K562 (cell line): Measurements from ENCODE around the gene THAP6. TPM values are rescaled to one million over a fixed set of nuclear protein-coding genes. Genes with fewer than 3 reads are reported as not detected.

Experiments
- CEBPG ChIP-seq, 3 experiments: fragments of 200-800 bp in 1 of 3; sonication (Bioruptor generic) in 1 of 3; sonication (generic) in 1 of 3; formaldehyde crosslinking in 1 of 3; IDR thresholded peaks in 2 of 3; conservative IDR thresholded peaks in 1 of 3; 2 replicates each; pipeline versions ENCODE4 v1.6.1 to v1.8.0; 2016 to 2022; ENCODE audit warnings: missing compliant biosample characterization in 2 of 3, missing genetic modification characterization in 2 of 3, mild to moderate bottlenecking in 1 of 3, missing genetic modification reagents in 1 of 3
- CTBP1 ChIP-seq: fragments of 450-650 bp; IDR thresholded peaks from 2 replicates; pipeline ENCODE4 v1.6.1; 2016; ENCODE audit warnings: borderline replicate concordance
- FOXM1 ChIP-seq, 2 experiments: fragments of 450-650 bp in 1 of 2; sonication (generic) in 1 of 2; formaldehyde crosslinking in 1 of 2; IDR thresholded peaks; 2 replicates each; pipeline versions ENCODE4 v1.6.1 to v1.9.0; 2017 to 2022; ENCODE audit warnings: low read depth in 2 of 2, mild to moderate bottlenecking in 2 of 2, missing genetic modification reagents in 1 of 2, moderate library complexity in 1 of 2
- MTA1 ChIP-seq: fragments of 450-650 bp; IDR thresholded peaks from 2 replicates; pipeline ENCODE4 v1.6.1; 2017; ENCODE audit warnings: borderline replicate concordance
- NCOR1 ChIP-seq: fragments of 450-650 bp; IDR thresholded peaks from 2 replicates; pipeline ENCODE4 v1.6.1; 2016; ENCODE audit warnings: mild to moderate bottlenecking, moderate library complexity
- NFIC ChIP-seq: fragments of 450-650 bp; IDR thresholded peaks from 2 replicates; pipeline ENCODE4 v1.6.1; 2017; ENCODE audit warnings: mild to moderate bottlenecking, inconsistent platforms
- NR2C2 ChIP-seq, 2 experiments: fragments of 200-800 bp in 1 of 2; sonication (Bioruptor generic) in 1 of 2; sonication (generic) in 1 of 2; formaldehyde crosslinking in 1 of 2; IDR thresholded peaks; 2 replicates each; pipeline versions ENCODE4 v1.6.1 to v1.8.0; 2016 to 2022; ENCODE audit warnings: mild to moderate bottlenecking in 1 of 2, missing compliant biosample characterization in 1 of 2, missing genetic modification characterization in 1 of 2, missing genetic modification reagents in 1 of 2
- SMARCC2 ChIP-seq: fragments of 450-650 bp; IDR thresholded peaks from 2 replicates; pipeline ENCODE4 v1.6.1; 2017; ENCODE audit warnings: antibody characterized with exemption, moderate library complexity, mild to moderate bottlenecking, low read depth
- TEAD4 ChIP-seq, 2 experiments: sonication (generic) in 1 of 2; formaldehyde crosslinking in 1 of 2; IDR thresholded peaks; 2 replicates each; pipeline versions ENCODE4 v1.6.1 to v1.8.0; 2012 to 2022; ENCODE audit warnings: borderline replicate concordance in 1 of 2, inconsistent platforms in 1 of 2, low read length in 1 of 2, mild to moderate bottlenecking in 1 of 2, missing genetic modification reagents in 1 of 2
- TRIM24 ChIP-seq, 2 experiments: fragments of 450-650 bp; IDR thresholded peaks; 2 replicates each; pipeline ENCODE4 v1.6.1; 2016
- ZNF24 ChIP-seq: fragments of 450-650 bp; IDR thresholded peaks from 2 replicates; pipeline ENCODE4 v1.6.1; 2016
- polyA plus RNA-seq, 8 experiments: library from polyadenylated mRNA; depleted of rRNA in 4 of 8; stranded (reverse) in 5 of 8; unstranded in 3 of 8; fragments of >200 nt; fragmentation: Nextera tagmentation in 2 of 8; fragmentation: Illumina TruSeq in 1 of 8; extraction: Ambion mirVana in 2 of 8; extraction: Trizol in 1 of 8; gene quantifications; 2 replicates each; pipeline versions ENCODE4 v1.2.1 to v1.2.3, GENCODE V29; 2011 to 2014; ENCODE audit warnings: inconsistent platforms in 1 of 8, missing spikeins in 1 of 8
- total RNA-seq, 7 experiments: library from RNA; depleted of rRNA in 6 of 7; stranded (reverse); fragments of >200 nt in 6 of 7; fragmentation: Illumina TruSeq in 2 of 7; extraction: Trizol in 2 of 7; gene quantifications; 2 replicates each; pipeline versions ENCODE4 v1.2.1 to v1.2.3, GENCODE V29; 2011 to 2021; ENCODE audit warnings: low replicate concordance in 1 of 7
- TF ChIP-seq, protein P1 (sequence below): sonication (generic); IDR thresholded peaks from 2 replicates; pipeline ENCODE4 v1.6.1; 2016
- TF ChIP-seq, protein P2 (sequence below), 2 experiments: fragments of 450-650 bp; formaldehyde crosslinking in 1 of 2; IDR thresholded peaks; 2 replicates each; pipeline versions ENCODE4 v1.4.0 to v1.6.1; 2014 to 2020; ENCODE audit warnings: mild to moderate bottlenecking in 2 of 2, borderline replicate concordance in 1 of 2, low read depth in 1 of 2
- TF ChIP-seq, protein P3 (sequence below): fragments of 250-450 bp; sonication (Bioruptor Pico); IDR thresholded peaks from 2 replicates; pipeline ENCODE4 v1.5.1; 2021; ENCODE audit warnings: mild to moderate bottlenecking

Gene THAP6
- total and polyA plus RNA-seq, 9 of the 15 experiments (the other 6 are each of a cell fraction or from before 2014, with no cell fraction given): 8.9 to 30.4 (median 17.3) TPM

DNA sequence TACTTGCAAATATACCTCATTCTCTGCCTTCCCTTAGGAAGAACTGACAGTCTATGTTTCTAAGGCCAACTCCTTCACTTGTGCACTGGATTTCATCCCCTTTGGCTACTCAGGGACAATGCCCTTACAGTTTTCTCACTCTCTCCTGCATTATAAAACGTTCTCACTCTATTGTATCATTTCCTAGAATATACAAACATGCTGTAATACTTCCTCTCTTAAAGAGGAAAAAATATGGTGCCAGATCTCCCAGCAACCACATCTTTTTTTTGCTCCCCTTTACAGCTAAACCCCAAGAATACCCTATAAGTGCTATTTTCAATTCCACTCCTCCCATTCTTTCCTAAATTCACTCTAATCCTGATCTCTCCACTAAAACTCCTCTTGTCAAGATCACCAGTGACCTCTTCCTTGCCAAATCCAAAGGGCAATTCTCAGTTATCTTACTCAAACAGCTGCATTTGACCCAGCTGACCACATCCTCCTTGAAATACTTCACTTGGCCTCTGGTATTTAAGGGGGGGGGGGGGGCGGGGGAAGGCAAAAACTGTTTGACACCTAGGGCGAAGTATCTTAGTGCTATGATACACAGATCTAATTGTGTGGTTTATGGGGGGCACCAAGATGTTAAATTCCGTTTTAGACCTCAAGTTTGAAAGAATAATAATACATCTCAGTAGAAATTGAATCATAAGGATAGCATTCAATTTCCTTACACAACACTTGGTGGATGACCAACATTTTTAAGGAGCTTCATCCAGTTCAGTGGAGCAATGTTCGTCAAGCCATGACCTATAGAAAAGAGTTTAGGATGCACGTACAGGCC is 1.7 kb upstream of the THAP6 start (continued):
- TF ChIP-seq NFIC (peak; percentile 76), FOXM1 (IDR thresholded peaks at IDR 0.05; ENCODE audit: low read depth) (peak; percentile 72; the same call in 1 of the 2 replicates), FOXM1 (CRISPR knock-in tag; IDR thresholded peaks at IDR 0.05; ENCODE audit: low read depth) (no peak), SMARCC2 (peak; percentile 81), TEAD4 (IDR thresholded peaks at IDR 0.05; ENCODE audit: low read length) (peak; percentile 94), TEAD4 (CRISPR knock-in tag; IDR thresholded peaks at IDR 0.05; ENCODE audit: borderline replicate concordance) (no peak), ZNF24 (peak; percentile 24; the same call in 1 of the 2 replicates), CTBP1 (peak; percentile 45; the same call in 1 of the 2 replicates), NR2C2 (CRISPR knock-in tag; IDR thresholded peaks at IDR 0.05) (no peak), NR2C2 (tag; IDR thresholded peaks at IDR 0.05) (peak; percentile 85), CEBPG (CRISPR knock-in tag; IDR thresholded peaks at IDR 0.05) (no peak), CEBPG (tag; conservative IDR thresholded peaks at IDR 0.05 in 1 of 2, IDR thresholded peaks at IDR 0.05 in 1 of 2) (no peak), MTA1 (peak; percentile 76; the same call in 1 of the 2 replicates), NCOR1 (peak; percentile 85), TRIM24 (IDR thresholded peaks at IDR 0.05) (peak; percentile 63 to 69)
- TF ChIP-seq, protein P1, sequence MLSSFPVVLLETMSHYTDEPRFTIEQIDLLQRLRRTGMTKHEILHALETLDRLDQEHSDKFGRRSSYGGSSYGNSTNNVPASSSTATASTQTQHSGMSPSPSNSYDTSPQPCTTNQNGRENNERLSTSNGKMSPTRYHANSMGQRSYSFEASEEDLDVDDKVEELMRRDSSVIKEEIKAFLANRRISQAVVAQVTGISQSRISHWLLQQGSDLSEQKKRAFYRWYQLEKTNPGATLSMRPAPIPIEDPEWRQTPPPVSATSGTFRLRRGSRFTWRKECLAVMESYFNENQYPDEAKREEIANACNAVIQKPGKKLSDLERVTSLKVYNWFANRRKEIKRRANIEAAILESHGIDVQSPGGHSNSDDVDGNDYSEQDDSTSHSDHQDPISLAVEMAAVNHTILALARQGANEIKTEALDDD: peak; percentile 78
- TF ChIP-seq, protein P2, sequence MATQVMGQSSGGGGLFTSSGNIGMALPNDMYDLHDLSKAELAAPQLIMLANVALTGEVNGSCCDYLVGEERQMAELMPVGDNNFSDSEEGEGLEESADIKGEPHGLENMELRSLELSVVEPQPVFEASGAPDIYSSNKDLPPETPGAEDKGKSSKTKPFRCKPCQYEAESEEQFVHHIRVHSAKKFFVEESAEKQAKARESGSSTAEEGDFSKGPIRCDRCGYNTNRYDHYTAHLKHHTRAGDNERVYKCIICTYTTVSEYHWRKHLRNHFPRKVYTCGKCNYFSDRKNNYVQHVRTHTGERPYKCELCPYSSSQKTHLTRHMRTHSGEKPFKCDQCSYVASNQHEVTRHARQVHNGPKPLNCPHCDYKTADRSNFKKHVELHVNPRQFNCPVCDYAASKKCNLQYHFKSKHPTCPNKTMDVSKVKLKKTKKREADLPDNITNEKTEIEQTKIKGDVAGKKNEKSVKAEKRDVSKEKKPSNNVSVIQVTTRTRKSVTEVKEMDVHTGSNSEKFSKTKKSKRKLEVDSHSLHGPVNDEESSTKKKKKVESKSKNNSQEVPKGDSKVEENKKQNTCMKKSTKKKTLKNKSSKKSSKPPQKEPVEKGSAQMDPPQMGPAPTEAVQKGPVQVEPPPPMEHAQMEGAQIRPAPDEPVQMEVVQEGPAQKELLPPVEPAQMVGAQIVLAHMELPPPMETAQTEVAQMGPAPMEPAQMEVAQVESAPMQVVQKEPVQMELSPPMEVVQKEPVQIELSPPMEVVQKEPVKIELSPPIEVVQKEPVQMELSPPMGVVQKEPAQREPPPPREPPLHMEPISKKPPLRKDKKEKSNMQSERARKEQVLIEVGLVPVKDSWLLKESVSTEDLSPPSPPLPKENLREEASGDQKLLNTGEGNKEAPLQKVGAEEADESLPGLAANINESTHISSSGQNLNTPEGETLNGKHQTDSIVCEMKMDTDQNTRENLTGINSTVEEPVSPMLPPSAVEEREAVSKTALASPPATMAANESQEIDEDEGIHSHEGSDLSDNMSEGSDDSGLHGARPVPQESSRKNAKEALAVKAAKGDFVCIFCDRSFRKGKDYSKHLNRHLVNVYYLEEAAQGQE (IDR thresholded peaks at IDR 0.05; ENCODE audit: borderline replicate concordance): peak; percentile 5; the same call in 1 of the 2 replicates
- TF ChIP-seq, protein P2 (CRISPR knock-in tag; IDR thresholded peaks at IDR 0.05; ENCODE audit: low read depth): no peak
- TF ChIP-seq, protein P3, sequence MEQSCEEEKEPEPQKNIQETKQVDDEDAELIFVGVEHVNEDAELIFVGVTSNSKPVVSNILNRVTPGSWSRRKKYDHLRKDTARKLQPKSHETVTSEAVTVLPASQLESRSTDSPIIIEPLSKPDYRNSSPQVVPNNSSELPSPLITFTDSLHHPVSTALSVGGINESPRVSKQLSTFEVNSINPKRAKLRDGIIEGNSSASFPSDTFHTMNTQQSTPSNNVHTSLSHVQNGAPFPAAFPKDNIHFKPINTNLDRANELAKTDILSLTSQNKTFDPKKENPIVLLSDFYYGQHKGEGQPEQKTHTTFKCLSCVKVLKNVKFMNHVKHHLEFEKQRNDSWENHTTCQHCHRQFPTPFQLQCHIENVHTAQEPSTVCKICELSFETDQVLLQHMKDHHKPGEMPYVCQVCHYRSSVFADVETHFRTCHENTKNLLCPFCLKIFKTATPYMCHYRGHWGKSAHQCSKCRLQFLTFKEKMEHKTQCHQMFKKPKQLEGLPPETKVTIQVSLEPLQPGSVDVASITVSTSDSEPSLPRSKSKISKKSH (CRISPR knock-in tag): no peak
